ENCODE data around the gene CNOT6L.

DNA sequence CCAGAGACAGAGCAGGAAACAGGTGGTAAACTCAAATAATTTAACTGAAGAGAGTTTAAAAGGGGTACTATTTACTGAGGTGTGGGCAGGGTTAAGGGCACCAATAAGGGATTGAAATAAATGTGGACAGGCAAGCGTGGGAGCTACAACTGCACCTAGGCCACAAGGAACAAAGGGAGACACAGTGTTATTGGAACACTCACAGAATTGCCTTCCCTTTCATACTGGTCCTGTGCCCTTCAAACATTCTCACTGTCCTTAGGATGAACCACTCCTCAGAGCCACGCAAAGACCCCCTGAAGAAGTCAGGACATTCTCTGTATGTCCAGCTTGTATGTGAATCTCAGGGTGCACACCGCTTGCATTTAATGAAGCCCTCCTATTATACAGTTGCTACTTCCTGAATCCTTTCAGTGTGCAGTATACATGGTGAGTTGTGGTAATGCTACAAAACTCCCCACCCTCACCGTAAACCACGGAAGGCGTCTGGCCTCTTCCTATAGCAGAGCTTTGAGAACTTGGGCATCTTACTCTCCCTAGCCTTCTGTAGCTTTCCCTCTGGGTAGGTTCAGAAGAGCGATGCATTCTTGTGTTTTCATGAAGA lies 33.8 kb upstream of the CNOT6L start:
- TF ChIP-seq, protein P1, sequence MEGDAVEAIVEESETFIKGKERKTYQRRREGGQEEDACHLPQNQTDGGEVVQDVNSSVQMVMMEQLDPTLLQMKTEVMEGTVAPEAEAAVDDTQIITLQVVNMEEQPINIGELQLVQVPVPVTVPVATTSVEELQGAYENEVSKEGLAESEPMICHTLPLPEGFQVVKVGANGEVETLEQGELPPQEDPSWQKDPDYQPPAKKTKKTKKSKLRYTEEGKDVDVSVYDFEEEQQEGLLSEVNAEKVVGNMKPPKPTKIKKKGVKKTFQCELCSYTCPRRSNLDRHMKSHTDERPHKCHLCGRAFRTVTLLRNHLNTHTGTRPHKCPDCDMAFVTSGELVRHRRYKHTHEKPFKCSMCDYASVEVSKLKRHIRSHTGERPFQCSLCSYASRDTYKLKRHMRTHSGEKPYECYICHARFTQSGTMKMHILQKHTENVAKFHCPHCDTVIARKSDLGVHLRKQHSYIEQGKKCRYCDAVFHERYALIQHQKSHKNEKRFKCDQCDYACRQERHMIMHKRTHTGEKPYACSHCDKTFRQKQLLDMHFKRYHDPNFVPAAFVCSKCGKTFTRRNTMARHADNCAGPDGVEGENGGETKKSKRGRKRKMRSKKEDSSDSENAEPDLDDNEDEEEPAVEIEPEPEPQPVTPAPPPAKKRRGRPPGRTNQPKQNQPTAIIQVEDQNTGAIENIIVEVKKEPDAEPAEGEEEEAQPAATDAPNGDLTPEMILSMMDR (IDR thresholded peaks at IDR 0.05; ENCODE audit: low read depth, low read length, poor library complexity, severe bottlenecking): no peak
- no peak for TF ChIP-seq EZH2phosphoT487 (IDR thresholded peaks at IDR 0.05; ENCODE audit: borderline replicate concordance, low read length)

Measured in DOHH2 (cell line).